GM12878 (cell line): ENCODE measurements around the gene USP5. TPM values are rescaled to one million over a fixed set of nuclear protein-coding genes. Genes with fewer than 3 reads are reported as not detected.

Experiments used
- ATF2 ChIP-seq: IDR thresholded peaks from 2 replicates; pipeline ENCODE4 v1.6.1; 2012; ENCODE audit warnings: low read length, inconsistent platforms
- CBFB ChIP-seq: IDR thresholded peaks from 2 replicates; pipeline ENCODE4 v1.6.1; 2016; ENCODE audit warnings: antibody characterized with exemption, low read depth
- CBX5 ChIP-seq: sonication (generic); IDR thresholded peaks from 2 replicates; pipeline ENCODE4 v1.6.1; 2016; ENCODE audit warnings: low read depth, moderate library complexity, mild to moderate bottlenecking, inconsistent platforms
- EGR1 ChIP-seq, 2 experiments: IDR thresholded peaks; 1 replicate in 1 of 2; 2 replicates in 1 of 2; pipeline ENCODE4 v1.6.1; 2011 to 2012; ENCODE audit warnings: low read depth in 2 of 2, low read length in 2 of 2, borderline replicate concordance in 1 of 2, mild to moderate bottlenecking in 1 of 2, moderate library complexity in 1 of 2
- ELK1 ChIP-seq: IDR thresholded peaks from 2 replicates; pipeline ENCODE4 v1.6.1; 2012; ENCODE audit warnings: low read depth, low read length, improper control_type of control experiment
- NR2F1 ChIP-seq: fragments of 450-650 bp; conservative IDR thresholded peaks from 2 replicates; pipeline ENCODE4 v1.6.1; 2017; ENCODE audit warnings: mild to moderate bottlenecking
- PAX5 ChIP-seq: IDR thresholded peaks from 2 replicates; pipeline ENCODE4 v1.6.1; 2011; ENCODE audit warnings: low read depth, low read length, borderline replicate concordance
- PBX3 ChIP-seq: IDR thresholded peaks from 2 replicates; pipeline ENCODE4 v1.6.1; 2011; ENCODE audit warnings: mild to moderate bottlenecking, low read depth, low read length, moderate library complexity; ENCODE audit not compliant: insufficient replicate concordance
- POLR2A ChIP-seq: IDR thresholded peaks from 2 replicates; pipeline ENCODE4 v1.6.1; 2011; ENCODE audit warnings: low read depth, mild to moderate bottlenecking, low read length
- POLR2AphosphoS2 ChIP-seq: IDR thresholded peaks from 2 replicates; pipeline ENCODE4 v1.6.1; 2011; ENCODE audit warnings: low read depth, mild to moderate bottlenecking, low read length, improper control_type of control experiment, moderate library complexity
- RAD51 ChIP-seq: fragments of 450-650 bp; IDR thresholded peaks from 2 replicates; pipeline ENCODE4 v1.6.1; 2016; ENCODE audit warnings: moderate library complexity, mild to moderate bottlenecking, inconsistent platforms
- RUNX3 ChIP-seq: IDR thresholded peaks from 2 replicates; pipeline ENCODE4 v1.6.1; 2012; ENCODE audit warnings: low read length, inconsistent platforms
- SP1 ChIP-seq: IDR thresholded peaks from one replicate; pipeline ENCODE4 v1.6.1; 2011; ENCODE audit warnings: low read depth, low read length
- STAT1 ChIP-seq: fragments of 450-650 bp; conservative IDR thresholded peaks from 2 replicates; pipeline ENCODE4 v1.6.1; 2014; ENCODE audit warnings: antibody characterized with exemption, mild to moderate bottlenecking
- TARDBP ChIP-seq: IDR thresholded peaks from 2 replicates; pipeline ENCODE4 v1.6.1; 2016; ENCODE audit warnings: borderline replicate concordance
- ZBTB11 ChIP-seq: fragments of 450-650 bp; formaldehyde crosslinking; IDR thresholded peaks from 2 replicates; pipeline ENCODE4 v1.5.0; 2022; ENCODE audit warnings: mild to moderate bottlenecking, missing genetic modification characterization
- ZNF687 ChIP-seq: fragments of 450-650 bp; IDR thresholded peaks from 2 replicates; pipeline ENCODE4 v1.6.1; 2017; ENCODE audit warnings: mild to moderate bottlenecking, moderate library complexity
- polyA plus RNA-seq, 11 experiments: library from polyadenylated mRNA; depleted of rRNA in 4 of 11; unstranded in 6 of 11; stranded (reverse) in 5 of 11; fragments of >200 nt; fragmentation: Nextera tagmentation in 4 of 11; fragmentation: Illumina TruSeq in 1 of 11; extraction: Ambion mirVana in 4 of 11; extraction: Trizol in 1 of 11; gene quantifications; 1 replicate in 1 of 11; 2 replicates in 10 of 11; pipeline versions ENCODE4 v1.2.1 to v1.2.3, GENCODE V29; 2011 to 2016; ENCODE audit warnings: inconsistent platforms in 2 of 11, missing spikeins in 2 of 11, low read depth in 1 of 11
- total RNA-seq, 4 experiments: library from RNA; depleted of rRNA in 3 of 4; stranded (reverse); fragments of >200 nt in 3 of 4; fragmentation: Illumina TruSeq in 1 of 4; extraction: Trizol in 1 of 4; gene quantifications; 2 replicates each; pipeline versions ENCODE4 v1.2.1 to v1.2.3, GENCODE V29; 2013 to 2021

USP5 gene
- total and polyA plus RNA-seq, 10 of the 15 experiments (the other 5 are each of a cell fraction or from before 2014, with no cell fraction given): 2.5 to 124 (median 74.6) TPM

GRCh38 chr12:6867413-6868210 is 15.7 kb downstream of the USP5 start, which contains the start of gene TPI1 (continued):
- peak; percentile 69; the same call in 1 of the 2 replicates for TF ChIP-seq PAX5
- TF ChIP-seq NR2F1: peak; percentile 52; the same call in 1 of the 2 replicates
- peak; percentile 88 for TF ChIP-seq POLR2A
- TF ChIP-seq EGR1 (IDR thresholded peaks at IDR 0.05; ENCODE audit: borderline replicate concordance in 1 of 2, low read depth in 2 of 2, low read length in 2 of 2): peak in 1 of 2 experiments; percentile 38; a peak in 1 of 3 replicates
- TF ChIP-seq RUNX3: peak; percentile 45; the same call in 1 of the 2 replicates
- no peak; the same call in 1 of the 2 replicates for TF ChIP-seq ZBTB11 (CRISPR knock-in tag)
- TF ChIP-seq TARDBP: no peak
- TF ChIP-seq PBX3: no peak
- TF ChIP-seq ELK1: no peak
- peak; percentile 56 for TF ChIP-seq SP1
- no peak for TF ChIP-seq RAD51
- TF ChIP-seq ZNF687: peak; percentile 73
- TF ChIP-seq CBX5: no peak
- no peak for TF ChIP-seq ATF2
- TF ChIP-seq POLR2AphosphoS2: peak; percentile 98
- TF ChIP-seq STAT1: no peak
- peak; percentile 90 for TF ChIP-seq CBFB
